ENCODE measurements around the gene RNF212B. TPM values are rescaled to one million over a fixed set of nuclear protein-coding genes. Genes with fewer than 3 reads are reported as not detected.

Gene RNF212B
- polyA plus RNA-seq, 2 of the 4 experiments (the other 2 are of a cell fraction), result not detected

DNA sequence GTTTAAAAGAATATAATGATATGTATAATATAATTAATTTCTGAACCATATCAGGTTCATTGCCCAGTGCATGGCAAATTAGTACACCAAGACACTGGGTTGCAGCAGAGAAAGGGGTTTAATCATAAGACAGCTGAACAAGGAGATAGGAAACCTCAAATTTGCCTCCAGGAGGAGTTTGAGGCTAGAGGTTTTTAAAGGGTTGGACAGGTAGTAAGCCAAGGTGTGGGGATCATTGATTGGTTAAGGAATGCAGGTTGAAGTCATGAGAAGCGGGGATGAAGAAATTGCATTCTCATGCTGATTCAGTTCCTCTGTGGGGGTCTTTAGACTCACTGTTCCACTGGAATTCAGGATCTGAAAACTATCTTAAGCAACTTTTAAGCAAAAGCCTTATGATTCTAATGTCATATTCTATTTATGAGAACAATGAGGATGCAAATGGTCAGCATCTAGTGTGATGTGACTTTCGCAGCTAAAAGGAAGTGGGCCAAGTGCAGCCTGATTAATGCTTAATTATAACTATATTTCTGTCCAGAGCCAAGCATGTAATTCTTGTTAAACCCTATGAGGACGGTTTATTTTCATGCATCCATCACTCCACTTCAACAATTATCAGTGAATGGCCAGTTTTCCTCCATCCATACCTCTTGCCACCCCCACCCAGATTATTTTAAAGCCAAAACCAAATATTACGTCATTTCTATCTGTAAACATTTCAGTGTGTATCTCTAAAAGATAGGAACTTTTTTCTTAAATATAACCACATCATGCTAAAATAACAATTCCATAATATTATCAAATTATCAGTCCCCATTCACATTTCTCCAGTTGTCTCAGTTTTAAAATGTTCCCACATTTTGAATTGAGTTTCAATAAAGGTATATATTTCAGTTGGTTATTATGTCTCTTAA lies 14.9 kb downstream of the RNF212B start:
- H3K4me1 ChIP-seq, result no peaks in the 10 kb centered on the region
- POLR2A ChIA-PET, result no interaction called here
- no peak for FAIRE-seq
- H3K4me2 ChIP-seq, result no peak overlapping the region
- 65% methylated on average over 4 of the region's 4 CpGs for WGBS (ENCODE audit: missing lambda C conversion rate)
- DNase-seq (ENCODE audit: low read depth in 1 of 2, low spot score in 1 of 2), result no peak
- no peak overlapping the region for H3K27ac ChIP-seq
- no peak for ATAC-seq
- TF ChIP-seq EP300 (IDR thresholded peaks at IDR 0.05) (no peak), POLR2AphosphoS2 (conservative IDR thresholded peaks at IDR 0.05; ENCODE audit: low read length) (no peak), TFCP2L1 (CRISPR knock-in tag; IDR thresholded peaks at IDR 0.05) (no peak), KDM5A (IDR thresholded peaks at IDR 0.05) (no peak), SMC3 (IDR thresholded peaks at IDR 0.05) (no peak), SREBF2 (IDR thresholded peaks at IDR 0.05) (no peak), ZFP36 (IDR thresholded peaks at IDR 0.05; ENCODE audit: borderline replicate concordance, partially characterized antibody) (no peak), KDM1A (IDR thresholded peaks at IDR 0.05; ENCODE audit: low read depth) (no peak)
- TF ChIP-seq, protein P1, sequence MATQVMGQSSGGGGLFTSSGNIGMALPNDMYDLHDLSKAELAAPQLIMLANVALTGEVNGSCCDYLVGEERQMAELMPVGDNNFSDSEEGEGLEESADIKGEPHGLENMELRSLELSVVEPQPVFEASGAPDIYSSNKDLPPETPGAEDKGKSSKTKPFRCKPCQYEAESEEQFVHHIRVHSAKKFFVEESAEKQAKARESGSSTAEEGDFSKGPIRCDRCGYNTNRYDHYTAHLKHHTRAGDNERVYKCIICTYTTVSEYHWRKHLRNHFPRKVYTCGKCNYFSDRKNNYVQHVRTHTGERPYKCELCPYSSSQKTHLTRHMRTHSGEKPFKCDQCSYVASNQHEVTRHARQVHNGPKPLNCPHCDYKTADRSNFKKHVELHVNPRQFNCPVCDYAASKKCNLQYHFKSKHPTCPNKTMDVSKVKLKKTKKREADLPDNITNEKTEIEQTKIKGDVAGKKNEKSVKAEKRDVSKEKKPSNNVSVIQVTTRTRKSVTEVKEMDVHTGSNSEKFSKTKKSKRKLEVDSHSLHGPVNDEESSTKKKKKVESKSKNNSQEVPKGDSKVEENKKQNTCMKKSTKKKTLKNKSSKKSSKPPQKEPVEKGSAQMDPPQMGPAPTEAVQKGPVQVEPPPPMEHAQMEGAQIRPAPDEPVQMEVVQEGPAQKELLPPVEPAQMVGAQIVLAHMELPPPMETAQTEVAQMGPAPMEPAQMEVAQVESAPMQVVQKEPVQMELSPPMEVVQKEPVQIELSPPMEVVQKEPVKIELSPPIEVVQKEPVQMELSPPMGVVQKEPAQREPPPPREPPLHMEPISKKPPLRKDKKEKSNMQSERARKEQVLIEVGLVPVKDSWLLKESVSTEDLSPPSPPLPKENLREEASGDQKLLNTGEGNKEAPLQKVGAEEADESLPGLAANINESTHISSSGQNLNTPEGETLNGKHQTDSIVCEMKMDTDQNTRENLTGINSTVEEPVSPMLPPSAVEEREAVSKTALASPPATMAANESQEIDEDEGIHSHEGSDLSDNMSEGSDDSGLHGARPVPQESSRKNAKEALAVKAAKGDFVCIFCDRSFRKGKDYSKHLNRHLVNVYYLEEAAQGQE (IDR thresholded peaks at IDR 0.05), result no peak
- TF ChIP-seq, protein P2, sequence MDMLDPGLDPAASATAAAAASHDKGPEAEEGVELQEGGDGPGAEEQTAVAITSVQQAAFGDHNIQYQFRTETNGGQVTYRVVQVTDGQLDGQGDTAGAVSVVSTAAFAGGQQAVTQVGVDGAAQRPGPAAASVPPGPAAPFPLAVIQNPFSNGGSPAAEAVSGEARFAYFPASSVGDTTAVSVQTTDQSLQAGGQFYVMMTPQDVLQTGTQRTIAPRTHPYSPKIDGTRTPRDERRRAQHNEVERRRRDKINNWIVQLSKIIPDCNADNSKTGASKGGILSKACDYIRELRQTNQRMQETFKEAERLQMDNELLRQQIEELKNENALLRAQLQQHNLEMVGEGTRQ (IDR thresholded peaks at IDR 0.05), result no peak
- CTCF ChIA-PET, result no interaction called here
- no peak overlapping the region for H3K4me3 ChIP-seq
- H3K9me3 ChIP-seq, result no peaks in the 10 kb centered on the region

DNA sequence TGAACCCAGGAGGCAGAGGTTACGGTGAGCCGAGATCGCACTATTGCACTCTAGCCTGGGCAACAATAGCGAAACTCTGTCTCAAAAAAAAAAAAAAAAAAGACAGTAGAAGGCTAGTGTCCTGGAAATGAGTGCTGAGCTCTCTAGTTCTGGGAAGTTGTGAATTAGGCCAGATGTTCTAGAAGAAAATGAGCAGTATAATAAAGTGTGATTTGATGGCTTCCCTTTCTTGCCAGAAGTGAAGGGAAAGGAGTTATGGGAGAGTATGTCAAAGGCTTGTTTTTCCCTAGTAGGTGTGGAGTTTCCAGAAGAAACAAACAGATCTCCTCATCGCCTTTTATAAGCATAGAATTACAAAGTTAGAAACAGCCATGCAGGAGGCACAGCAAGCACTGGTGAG lies 20.5 kb downstream of the RNF212B start:
- CTCF ChIA-PET, result interaction anchor here (0.9 to 22.0 kb wide), 7 partner anchors 9 to 122 kb away, joined by 3 to 254 read pairs (median 4); partner anchors contain the start of genes HOMEZ and PPP1R3E
- Histone ChIP-seq H3K4me2 (no peak overlapping the region), H3K9me3 (0 out of 3 replicates have a peak, but pooled peaks cover 3% of the 10 kb centered on the region), H3K27ac (no peak overlapping the region), H3K4me3 (no peak overlapping the region), H3K4me1 (no peaks in the 10 kb centered on the region)
- WGBS (ENCODE audit: missing lambda C conversion rate), result 81% methylated on average over 5 of the region's 5 CpGs
- FAIRE-seq, result no peak
- TF ChIP-seq, protein P3, sequence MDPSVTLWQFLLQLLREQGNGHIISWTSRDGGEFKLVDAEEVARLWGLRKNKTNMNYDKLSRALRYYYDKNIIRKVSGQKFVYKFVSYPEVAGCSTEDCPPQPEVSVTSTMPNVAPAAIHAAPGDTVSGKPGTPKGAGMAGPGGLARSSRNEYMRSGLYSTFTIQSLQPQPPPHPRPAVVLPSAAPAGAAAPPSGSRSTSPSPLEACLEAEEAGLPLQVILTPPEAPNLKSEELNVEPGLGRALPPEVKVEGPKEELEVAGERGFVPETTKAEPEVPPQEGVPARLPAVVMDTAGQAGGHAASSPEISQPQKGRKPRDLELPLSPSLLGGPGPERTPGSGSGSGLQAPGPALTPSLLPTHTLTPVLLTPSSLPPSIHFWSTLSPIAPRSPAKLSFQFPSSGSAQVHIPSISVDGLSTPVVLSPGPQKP (IDR thresholded peaks at IDR 0.05; ENCODE audit: low read depth, low read length), result no peak
- TF ChIP-seq ZC3H11A (IDR thresholded peaks at IDR 0.05) (no peak), JUNB (IDR thresholded peaks at IDR 0.05) (no peak), HDAC2 (IDR thresholded peaks at IDR 0.05) (no peak)
- TF ChIP-seq, protein P2 (IDR thresholded peaks at IDR 0.05), result no peak
- TF ChIP-seq, protein P4, sequence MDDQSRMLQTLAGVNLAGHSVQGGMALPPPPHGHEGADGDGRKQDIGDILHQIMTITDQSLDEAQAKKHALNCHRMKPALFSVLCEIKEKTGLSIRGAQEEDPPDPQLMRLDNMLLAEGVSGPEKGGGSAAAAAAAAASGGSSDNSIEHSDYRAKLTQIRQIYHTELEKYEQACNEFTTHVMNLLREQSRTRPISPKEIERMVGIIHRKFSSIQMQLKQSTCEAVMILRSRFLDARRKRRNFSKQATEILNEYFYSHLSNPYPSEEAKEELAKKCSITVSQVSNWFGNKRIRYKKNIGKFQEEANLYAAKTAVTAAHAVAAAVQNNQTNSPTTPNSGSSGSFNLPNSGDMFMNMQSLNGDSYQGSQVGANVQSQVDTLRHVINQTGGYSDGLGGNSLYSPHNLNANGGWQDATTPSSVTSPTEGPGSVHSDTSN (IDR thresholded peaks at IDR 0.05), result no peak
- no peak for ATAC-seq
- POLR2A ChIA-PET, result interaction anchor here (0.6 kb wide), 1 partner anchor 888 kb away, joined by 4 read pairs; no protein-coding TSS in a partner anchor
- DNase-seq (ENCODE audit: low read depth in 1 of 2, low spot score in 1 of 2), result no peak
